Posterior vena cava (tissue), 2 donors: Measurements from ENCODE around the gene LYPLA2. TPM values are rescaled to one million over a fixed set of nuclear protein-coding genes. Genes with fewer than 3 reads are reported as not detected.

Experiments
- DNase-seq: peaks from one replicate; pipeline ENCODE4 v3.0.0-alpha.2; 2020; ENCODE audit warnings: low spot score
- intact Hi-C, 2 donors: fragments of 100-400 bp; cut with DNase I; formaldehyde crosslinking; loops; one replicate each; pipeline versions ENCODE4 v1.14.1 to v1.14.2; 2022 to 2023
- long read RNA-seq, 2 donors: library from polyadenylated mRNA; unstranded; transcript quantifications; one replicate each; pipeline ENCODE4 v2.0.0, GENCODE V29; 2020 to 2021
- total RNA-seq, 2 donors: library from RNA; stranded (reverse); fragmentation: NEBNext Ultra II Directional; extraction: Animal tissue kit (Norgen Biotek cat#: 25700); gene quantifications; one replicate each; pipeline ENCODE4 v1.2.1, GENCODE V29; 2021
- donor health status: DM: yes; HTN: yes; CAD: no.
- donor health status: DM: yes; HTN: yes; CAD: no.

LYPLA2 gene
- 10 to 100 TPM; 21.1 to 21.8 TPM for total RNA-seq
- long read RNA-seq, donor 1, transcript LYPLA2-205 (10 exons, 1,810 nt) = major isoform, 14 of 19 reads
- long read RNA-seq, donor 1, partial matches to known transcripts = 2 of 19 reads
- long read RNA-seq, donor 1, other reads (novel, unspliced or antisense) = 2 of 19 reads
- long read RNA-seq, donor 2, transcript LYPLA2-205 (10 exons, 1,810 nt) = major isoform, 95 of 114 reads
- long read RNA-seq, donor 2, partial matches to known transcripts = 8 of 114 reads
- long read RNA-seq, donor 2, other reads (novel, unspliced or antisense) = 8 of 114 reads

DNA sequence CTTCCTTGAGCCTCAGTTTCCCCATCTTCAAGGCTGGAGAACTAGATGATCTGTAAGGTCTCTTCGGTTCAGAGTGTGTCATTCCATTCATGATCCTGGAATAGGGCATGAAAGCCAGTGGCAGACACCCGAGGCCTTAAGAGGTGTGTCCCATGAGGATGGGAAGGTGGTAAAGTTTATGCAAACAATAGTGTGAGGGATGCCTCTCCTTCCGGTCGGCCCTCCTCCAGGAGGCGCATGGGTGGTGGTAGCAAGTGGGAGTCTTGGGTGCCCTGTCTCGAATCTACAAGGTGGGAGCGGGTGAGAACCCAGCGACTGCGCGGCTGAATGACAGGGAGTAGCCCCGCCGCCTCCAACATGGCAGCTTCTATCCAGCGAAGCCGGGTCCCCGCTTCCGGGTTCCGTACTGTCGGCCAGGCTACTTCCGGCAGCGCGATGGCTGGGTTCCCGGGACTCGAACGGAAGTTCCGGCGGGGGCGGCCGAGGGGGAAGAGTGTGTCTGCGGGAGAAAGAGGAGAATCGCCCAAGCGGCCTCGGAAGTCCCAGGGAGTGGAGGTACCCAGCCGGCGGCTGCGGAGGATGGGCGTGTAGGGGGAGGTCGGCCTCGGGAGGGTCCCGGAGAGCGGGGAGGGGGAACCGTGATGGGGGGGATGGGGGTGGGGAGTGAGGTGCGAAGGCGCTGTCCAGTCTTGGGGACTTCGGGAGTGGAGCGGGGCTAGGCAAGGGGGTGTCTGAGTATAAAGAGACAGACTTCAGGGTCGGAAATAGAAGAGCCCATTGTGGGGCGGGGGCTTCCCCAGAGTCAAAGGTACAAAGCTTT, at the start of gene LYPLA2:
Gene LYPLA2, plus strand, starts transcription at position 450 of the 820 bp plus-strand sequence. CDS start 1,538 bp downstream, outside the sequence.
- intact Hi-C loops = no loop called here
- DNase-seq = peak; percentile 98

DNA sequence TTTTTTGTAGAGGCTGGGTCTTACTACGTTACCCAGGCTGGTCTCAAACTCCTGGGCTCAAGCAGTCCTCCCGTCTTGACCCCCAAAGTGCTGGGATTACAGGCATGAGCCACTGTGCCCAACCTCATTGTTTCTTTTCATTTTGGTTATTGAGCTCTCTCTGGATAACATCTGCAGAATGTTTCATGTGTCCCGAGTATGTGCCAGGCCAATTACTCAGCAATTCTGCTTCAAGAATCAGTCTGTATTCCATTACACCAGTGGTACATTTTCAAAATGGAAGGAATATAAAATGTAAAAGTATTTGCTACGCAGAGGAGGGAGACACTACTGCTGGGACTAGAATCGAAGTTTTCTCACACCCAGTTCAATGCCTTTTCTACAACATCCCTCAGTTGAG, 49.3 kb upstream of the LYPLA2 start:
- intact Hi-C loops = no loop called here
- DNase-seq = no peak

DNA sequence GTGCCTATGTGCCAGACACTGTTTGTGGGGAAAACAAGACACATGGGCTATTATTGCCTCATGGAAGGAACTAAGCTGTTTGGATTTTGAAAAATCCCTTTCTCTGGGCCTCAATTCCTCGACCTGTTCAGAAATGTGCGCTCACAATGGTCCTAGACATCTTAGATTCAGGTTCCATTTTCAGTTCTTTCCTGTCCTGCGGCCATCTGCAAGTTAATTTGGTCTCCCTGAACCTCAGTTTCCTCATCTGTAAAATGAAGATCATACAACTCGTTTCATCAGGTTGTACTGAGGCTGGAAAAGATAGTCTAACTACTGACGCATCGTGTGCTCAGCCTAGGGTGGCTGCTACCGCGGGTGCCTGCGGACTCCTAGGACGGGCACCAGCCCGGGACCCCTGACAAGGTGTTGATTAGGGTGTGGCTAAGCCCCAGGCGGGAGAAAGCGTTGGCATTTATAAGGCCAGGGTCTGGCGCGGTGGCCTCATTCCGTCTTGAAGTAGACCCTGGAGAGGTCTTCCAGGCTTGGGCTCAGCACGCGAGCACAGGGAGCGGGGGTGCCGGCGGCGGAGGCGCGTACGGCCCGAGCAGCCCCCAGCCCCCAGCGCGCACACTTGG, 48.2 kb upstream of the LYPLA2 start:
- intact Hi-C loops = no loop called here
- peak; percentile 83 for DNase-seq

- intact Hi-C loops = no loop called here
- DNase-seq = peak; percentile 94
Observed at GRCh38 chr1:23743287-23744152, 47.4 kb upstream of the LYPLA2 start, which contains the start of gene ELOA. ELOA (plus strand) TSS chr1:23743471; CDS start chr1:23743504, 33 bp downstream.

GRCh38 chr1:23745515-23745914, 45.4 kb upstream of the LYPLA2 start:
- intact Hi-C loops = no loop called here
- no peak for DNase-seq

GRCh38 chr1:23748016-23748415, 42.9 kb upstream of the LYPLA2 start:
- no peak for DNase-seq
- intact Hi-C loops = no loop called here

GRCh38 chr1:23751050-23751814, 39.7 kb upstream of the LYPLA2 start:
- intact Hi-C loops = no loop called here
- no peak for DNase-seq

DNA sequence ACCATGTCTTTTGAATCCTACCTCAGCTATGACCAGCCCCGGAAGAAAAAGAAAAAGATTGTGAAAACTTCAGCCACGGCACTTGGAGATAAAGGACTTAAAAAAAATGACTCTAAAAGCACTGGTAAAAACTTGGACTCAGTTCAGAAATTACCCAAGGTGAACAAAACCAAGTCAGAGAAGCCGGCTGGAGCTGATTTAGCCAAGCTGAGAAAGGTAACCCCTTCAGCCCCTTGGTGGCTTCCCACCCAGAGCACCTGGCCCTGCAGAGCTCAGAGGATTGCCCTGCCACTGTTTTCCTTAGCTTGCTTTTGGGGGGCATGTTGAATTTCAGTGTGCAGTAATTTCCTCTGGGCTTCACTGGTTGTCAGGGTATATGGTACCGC, 39.1 kb upstream of the LYPLA2 start:
- DNase-seq = no peak
- intact Hi-C loops = no loop called here

GRCh38 chr1:23752909-23753308, 38.0 kb upstream of the LYPLA2 start:
- intact Hi-C loops = no loop called here
- no peak for DNase-seq

- DNase-seq = no peak
Observed at GRCh38 chr1:23756676-23757075, 34.3 kb upstream of the LYPLA2 start.

DNA sequence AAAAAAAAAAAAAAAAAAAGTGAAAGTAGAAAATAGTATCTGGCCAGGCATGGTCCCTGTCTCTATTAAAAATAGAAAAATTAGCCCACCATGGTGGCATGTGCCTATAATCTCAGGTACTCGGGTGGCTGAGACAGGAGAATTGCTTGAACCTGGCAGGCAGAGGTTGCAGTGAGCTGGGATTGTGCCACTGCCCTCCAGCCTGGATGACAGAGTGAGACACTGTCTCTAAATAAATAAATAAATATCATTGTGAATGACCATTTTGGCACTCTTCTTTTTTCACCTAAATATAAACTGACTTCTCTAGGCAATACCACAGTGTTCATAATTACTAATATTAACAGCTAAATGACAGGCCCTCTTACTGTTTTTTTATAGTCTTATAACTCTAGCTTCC, 33.1 kb upstream of the LYPLA2 start:
- intact Hi-C loops = no loop called here
- DNase-seq = no peak

More at GRCh38 chr1:23756676-23757075, 34.3 kb upstream of the LYPLA2 start:
- intact Hi-C loops = no loop called here

GRCh38 chr1:23759277-23759676, 31.7 kb upstream of the LYPLA2 start:
- intact Hi-C loops = no loop called here
- no peak for DNase-seq

DNA sequence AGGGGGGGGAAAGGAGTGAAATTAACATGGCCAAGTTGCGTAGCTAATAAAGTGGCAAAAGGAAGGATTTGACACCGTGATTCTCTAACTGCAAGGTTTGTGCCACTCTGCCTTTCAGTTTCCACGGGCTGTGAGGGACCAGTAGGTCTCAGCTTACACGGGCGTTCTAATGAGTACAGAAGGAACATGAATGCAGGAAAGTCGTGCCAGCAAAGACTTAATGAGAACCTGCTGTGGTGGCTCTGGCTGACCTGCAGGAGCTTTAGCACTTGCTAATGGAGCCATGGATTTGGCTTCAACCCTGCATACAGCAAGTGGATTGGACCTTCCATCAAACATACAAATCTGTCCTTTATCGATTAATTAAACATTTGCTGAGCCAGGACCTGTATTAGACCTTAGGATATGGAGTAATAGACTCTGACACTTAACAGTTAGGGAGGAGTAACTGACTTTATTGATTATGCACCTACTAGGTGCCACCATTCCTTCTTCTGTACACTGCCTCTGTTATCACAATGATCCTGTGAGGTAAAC, 27.8 kb upstream of the LYPLA2 start:
- no peak for DNase-seq
- intact Hi-C loops = loop anchor here (5.0 to 10.0 kb wide), 2 partner anchors 152 to 1929 kb away; partner anchors contain the start of gene CNR2 (in 1 of the 2)

GRCh38 chr1:23768733-23769132, 22.2 kb upstream of the LYPLA2 start:
- intact Hi-C loops = loop anchor here in 1 of 2 donors (10.0 kb wide), 1 partner anchor 146 kb away; the partner anchor contains the start of gene CNR2
- no peak for DNase-seq

GRCh38 chr1:23772049-23772853, 18.7 kb upstream of the LYPLA2 start:
- intact Hi-C loops = loop anchor here in 1 of 2 donors (5.0 kb wide), 1 partner anchor 90 kb away; no protein-coding TSS in a partner anchor
- peak; percentile 97 for DNase-seq

- intact Hi-C loops = loop anchor here in 1 of 2 donors (5.0 kb wide), 1 partner anchor 89 kb away; no protein-coding TSS in a partner anchor
- no peak for DNase-seq
Observed at GRCh38 chr1:23772854-23773242, 18.1 kb upstream of the LYPLA2 start.
